ENCODE data around the gene URAD.

DNA sequence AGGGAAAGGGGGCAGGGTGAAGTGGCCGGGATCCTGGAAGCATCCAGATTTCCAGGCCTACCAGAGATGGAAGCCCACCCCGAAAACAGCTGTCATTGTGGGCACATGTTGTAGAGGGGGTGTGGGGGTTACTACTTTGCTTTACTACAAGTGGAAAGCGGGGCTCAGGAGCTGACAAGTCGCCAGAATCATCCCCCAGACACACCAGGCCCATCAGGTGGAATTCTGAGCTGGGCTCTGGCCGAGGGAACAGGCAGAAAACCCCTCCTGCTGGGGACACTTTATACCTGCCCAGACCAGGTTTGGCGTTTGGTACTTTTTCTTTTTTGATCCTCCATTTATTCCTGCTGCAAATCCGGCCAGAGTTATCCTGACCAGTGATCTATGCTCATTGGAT is 23.2 kb downstream of the URAD start:
- TF ChIP-seq EZH2 (IDR thresholded peaks at IDR 0.05; ENCODE audit: insufficient read depth, low read length): no peak
- TF ChIP-seq, protein P1, sequence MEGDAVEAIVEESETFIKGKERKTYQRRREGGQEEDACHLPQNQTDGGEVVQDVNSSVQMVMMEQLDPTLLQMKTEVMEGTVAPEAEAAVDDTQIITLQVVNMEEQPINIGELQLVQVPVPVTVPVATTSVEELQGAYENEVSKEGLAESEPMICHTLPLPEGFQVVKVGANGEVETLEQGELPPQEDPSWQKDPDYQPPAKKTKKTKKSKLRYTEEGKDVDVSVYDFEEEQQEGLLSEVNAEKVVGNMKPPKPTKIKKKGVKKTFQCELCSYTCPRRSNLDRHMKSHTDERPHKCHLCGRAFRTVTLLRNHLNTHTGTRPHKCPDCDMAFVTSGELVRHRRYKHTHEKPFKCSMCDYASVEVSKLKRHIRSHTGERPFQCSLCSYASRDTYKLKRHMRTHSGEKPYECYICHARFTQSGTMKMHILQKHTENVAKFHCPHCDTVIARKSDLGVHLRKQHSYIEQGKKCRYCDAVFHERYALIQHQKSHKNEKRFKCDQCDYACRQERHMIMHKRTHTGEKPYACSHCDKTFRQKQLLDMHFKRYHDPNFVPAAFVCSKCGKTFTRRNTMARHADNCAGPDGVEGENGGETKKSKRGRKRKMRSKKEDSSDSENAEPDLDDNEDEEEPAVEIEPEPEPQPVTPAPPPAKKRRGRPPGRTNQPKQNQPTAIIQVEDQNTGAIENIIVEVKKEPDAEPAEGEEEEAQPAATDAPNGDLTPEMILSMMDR (IDR thresholded peaks at IDR 0.05; ENCODE audit: insufficient read depth, low read depth, low read length): no peak
